SU-DHL-6 (cell line): ENCODE data around the gene NUP50.

ENCODE experiments used
- CTCF ChIP-seq: fragments of 200-600 bp; sonication (generic); IDR thresholded peaks from one replicate; pipeline ENCODE4 v1.5.1; 2017; ENCODE audit warnings: antibody characterized with exemption, mild to moderate bottlenecking, low read length, moderate library complexity; ENCODE audit not compliant: insufficient read depth, poor library complexity, severe bottlenecking
- EZH2phosphoT487 ChIP-seq: fragments of 200-600 bp; sonication (generic), shearing (Covaris generic); conservative IDR thresholded peaks from 2 replicates; pipeline ENCODE4 v1.6.1; 2018; ENCODE audit warnings: mild to moderate bottlenecking, antibody characterized with exemption, low read length, moderate library complexity, mixed read lengths

DNA sequence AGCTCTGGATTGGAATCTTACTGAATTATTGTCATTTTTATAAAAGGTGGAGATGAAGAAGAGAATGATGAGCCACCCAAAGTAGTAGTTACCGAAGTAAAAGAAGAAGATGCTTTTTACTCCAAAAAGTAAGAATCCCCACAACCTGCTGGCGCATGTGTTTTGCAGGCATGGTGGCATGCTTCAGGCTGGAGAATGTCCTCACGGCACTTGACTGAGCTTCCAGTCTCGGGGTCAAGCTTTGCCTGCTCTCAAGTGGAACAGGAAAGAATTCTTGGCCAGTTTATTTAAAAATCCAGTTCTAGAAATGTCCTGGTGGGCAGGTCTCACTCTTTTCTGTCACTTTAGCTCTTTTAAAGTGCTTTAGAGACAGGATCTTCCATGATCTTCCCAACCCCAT lies 17.5 kb downstream of the NUP50 start:
- TF ChIP-seq CTCF (no peak), EZH2phosphoT487 (no peak)
